CD4-positive, alpha-beta T cell treated with Interleukin-15 for 4 hours (primary cell): ENCODE measurements around the gene ARL8B.
"Not testable (repeated sequence)": the region's sequence is repeated elsewhere in the genome, so short reads cannot be mapped to it uniquely, and the experiment has no call there.

Experiments
- DNase-seq: peaks from one replicate; pipeline ENCODE4 v3.0.0-alpha.2; 2020; ENCODE audit warnings: low spot score

ARL8B gene

DNA sequence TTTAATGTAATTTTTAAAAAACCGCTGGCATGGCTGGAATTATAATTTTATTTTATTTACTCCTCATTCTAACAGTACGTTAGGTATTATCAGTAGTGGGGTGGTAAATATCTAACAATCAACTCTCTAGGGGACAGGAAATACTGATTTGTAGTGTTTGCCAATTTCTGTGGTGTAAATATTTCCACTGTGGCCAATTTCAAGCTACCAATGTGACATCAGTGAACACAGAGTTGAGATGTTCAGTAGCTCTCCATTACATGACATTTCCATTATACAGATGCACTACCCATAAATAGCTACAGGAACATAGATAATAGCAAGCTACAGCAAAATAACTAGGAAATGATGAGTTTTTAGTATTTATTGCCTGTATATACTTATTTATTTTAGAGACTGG is 10.0 kb upstream of the ARL8B start:
- no peak for DNase-seq

GRCh38 chr3:5113726-5114125 is 8.4 kb upstream of the ARL8B start:
- DNase-seq = not testable (repeated sequence)

GRCh38 chr3:5115506-5116162 is 6.5 kb upstream of the ARL8B start:
- DNase-seq = no peak

GRCh38 chr3:5116538-5116937 is 5.6 kb upstream of the ARL8B start:
- no peak for DNase-seq

DNA sequence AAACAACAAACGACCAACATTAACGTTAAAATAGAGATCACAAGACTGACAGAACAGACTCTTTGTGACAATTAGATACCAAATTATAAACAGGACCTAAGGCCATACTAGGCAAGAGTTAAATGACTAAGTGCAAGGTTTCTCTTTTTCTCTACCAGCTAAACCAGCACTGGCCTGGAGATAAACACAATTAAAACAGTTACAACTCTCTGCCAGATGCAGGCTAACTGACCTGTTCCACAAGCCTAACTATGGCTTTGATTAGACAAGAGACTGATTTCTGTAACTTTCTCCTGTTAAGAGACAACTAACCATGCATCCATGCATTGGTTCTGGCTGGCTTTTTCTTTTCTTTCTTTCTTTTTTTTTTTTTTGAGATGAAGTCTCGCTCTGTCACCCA is 1.6 kb upstream of the ARL8B start:
- no peak for DNase-seq

DNA sequence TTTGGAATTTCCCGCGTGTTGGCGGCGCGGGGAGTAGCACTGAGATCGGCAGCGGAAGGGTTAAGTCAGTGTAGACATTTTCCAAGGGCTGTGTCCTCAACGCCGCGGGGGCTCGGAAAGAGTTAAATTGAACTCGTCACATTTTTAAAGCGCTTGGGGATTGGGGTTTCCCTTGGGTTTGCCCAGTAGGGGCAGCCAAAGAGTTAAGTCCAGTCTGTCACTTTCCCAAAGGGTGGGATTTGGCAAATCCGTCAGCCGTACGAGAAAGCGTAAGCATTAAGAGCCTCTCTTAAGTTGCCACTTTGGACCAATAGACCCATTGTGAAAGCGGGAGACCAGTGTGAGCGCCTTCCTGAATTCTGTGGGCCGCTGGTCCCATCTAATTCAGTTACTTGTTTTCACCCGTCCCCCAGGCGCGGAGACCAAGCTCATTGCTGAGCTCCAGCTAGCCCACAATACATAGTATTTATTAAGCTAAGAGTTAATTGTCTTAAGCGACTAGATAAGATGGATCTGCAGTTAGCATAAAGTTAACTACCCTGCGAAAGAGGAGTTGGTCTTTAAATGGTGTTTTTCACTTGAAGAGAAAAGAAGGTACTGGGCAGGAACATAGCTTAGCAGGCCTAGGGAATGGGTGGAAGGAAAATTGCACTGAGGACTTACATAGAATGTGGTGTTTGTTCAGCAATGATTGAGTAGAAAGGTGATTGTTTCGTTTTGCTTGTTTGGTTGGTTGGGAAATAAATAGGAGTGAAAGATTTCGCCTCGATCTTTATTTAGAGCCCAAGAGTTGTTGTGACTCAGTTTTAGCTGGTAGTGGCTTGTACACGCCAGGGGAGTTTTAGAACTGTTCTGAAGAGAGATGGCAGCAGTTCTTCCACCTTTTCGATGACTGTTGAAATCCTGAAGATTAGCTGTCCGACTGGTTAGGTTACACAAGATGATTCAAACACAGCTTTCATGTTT is 932 bp downstream of the ARL8B start:
- peak; percentile 41 for DNase-seq

DNA sequence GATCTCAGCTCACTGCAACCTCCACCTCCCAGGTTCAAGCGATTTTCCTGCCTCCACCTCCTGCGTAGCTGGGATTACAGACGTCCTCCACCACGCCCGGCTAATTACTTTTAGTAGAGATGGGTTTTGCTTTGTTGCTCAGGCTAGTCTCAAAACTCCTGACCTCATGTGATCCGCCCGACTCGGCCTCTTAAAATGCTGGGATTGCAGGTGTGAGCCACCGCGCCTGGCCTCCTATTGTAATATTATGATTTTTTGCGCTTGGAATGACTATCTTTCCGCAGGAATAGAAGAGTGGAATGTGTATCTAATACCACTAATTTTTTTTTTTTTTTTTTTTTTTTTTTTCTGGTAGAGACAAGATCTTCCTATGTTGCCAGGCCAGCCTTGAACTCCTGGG is 1.8 kb downstream of the ARL8B start:
- DNase-seq = no peak

DNA sequence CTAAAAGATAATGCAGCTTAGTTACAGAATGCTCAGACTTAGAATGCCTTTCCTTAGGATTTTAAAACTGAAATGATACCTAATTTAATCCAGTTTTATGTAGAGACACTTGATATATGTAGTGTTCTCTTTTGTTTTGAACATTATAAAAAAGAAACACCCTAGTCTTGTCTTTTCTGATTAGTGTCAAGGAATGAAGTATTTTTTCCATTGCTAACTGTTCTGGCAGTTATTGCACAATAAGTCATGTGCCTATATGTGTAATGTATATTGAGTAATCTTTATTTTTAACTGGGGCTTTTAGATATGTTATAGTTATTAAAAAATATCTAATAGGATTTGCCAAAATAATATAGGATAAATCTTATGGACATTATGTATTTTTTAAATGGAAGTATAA is 4.5 kb downstream of the ARL8B start:
- DNase-seq = no peak

GRCh38 chr3:5128849-5129248 is 6.8 kb downstream of the ARL8B start:
- no peak for DNase-seq

DNA sequence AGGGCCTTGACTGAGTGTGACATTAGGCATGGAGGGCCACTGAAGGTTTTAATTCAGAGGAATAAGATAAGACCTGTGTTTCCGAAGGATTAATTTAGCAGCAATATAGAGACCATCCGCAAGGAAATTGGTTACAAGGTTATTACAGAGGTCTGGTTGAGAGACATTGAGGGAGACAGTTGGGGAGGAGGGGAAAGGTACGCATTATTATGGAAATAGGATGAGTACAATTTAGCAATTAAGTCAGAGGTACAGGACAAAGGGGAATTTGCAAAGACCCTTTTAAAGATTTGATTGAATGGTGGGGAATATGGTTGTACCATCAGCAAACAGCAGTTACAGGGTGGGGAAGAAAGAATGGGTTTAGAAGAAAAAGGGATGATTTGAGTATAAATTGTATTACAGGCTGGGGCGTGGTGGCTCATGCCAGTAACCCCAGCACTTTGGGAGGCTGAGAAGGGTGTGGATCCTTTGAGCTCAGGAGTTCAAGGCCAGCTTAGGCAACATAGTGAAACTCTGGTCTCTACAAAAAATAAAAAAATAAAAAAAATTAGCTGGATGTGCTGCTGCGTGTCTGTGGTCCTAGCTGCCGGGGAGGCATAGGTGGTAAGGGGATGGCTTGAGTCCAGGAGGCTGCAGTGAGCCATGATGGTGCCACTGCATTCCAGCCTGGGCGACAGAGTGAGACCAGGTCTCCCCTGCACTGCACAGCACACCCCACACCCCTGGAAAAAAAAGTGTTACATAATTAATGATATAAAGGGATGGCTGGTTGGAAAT is 11.3 kb downstream of the ARL8B start:
- no peak for DNase-seq

GRCh38 chr3:5134019-5134391 is 11.9 kb downstream of the ARL8B start:
- DNase-seq = no peak

DNA sequence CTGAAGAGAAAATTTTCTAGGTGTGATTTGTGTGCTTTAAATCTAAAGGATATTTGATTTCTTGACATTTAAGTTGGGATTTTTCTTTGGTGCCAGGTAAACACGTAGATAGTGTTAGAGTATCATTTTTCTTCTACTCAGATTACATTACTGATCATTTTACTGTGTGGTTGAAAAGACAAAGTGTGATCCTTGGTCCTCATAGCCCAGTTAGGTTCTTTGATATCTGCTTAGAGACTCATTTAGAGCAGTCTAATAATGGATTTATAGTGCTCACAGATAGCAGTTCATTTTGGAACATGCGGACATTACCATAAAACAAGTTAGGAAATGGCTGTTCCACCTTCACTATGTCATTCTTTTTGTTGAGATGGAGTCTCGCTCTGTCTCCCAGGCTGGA is 12.4 kb downstream of the ARL8B start:
- no peak for DNase-seq

DNA sequence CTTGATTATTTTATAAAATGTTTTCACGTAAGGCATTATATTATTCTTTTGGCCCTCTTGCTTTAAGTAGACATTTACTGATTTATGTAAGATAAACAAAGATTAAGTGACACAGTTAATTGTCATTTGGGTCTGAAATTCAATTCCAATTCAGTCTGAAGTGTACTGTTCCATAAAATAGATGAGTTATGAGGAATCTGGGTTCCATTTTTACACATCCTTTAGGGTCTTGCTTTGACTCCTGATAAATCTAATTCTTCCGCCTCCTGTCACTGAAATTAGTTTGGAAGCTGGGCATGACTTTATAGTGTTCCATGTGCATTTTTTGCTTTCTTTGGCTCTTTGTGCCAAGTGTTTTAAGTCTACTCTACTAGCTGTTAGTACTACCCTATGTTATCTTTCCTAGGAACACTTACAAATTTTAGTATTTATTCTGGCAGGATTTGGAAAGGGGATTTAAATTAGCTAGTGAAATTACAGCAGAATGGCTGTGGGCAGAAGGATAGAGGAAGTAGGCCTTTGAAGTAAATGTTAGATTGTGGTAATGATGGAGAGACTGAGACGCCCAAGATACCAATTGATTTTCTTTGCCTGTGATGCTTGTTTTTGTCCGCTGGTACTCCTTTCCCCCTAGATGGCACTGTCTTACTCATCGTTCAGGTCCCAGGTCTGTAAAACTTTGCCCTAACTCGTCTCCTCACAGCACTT is 14.3 kb downstream of the ARL8B start:
- peak; percentile 69 for DNase-seq

- no peak for DNase-seq
Observed at GRCh38 chr3:5136919-5137429, 14.9 kb downstream of the ARL8B start.

DNA sequence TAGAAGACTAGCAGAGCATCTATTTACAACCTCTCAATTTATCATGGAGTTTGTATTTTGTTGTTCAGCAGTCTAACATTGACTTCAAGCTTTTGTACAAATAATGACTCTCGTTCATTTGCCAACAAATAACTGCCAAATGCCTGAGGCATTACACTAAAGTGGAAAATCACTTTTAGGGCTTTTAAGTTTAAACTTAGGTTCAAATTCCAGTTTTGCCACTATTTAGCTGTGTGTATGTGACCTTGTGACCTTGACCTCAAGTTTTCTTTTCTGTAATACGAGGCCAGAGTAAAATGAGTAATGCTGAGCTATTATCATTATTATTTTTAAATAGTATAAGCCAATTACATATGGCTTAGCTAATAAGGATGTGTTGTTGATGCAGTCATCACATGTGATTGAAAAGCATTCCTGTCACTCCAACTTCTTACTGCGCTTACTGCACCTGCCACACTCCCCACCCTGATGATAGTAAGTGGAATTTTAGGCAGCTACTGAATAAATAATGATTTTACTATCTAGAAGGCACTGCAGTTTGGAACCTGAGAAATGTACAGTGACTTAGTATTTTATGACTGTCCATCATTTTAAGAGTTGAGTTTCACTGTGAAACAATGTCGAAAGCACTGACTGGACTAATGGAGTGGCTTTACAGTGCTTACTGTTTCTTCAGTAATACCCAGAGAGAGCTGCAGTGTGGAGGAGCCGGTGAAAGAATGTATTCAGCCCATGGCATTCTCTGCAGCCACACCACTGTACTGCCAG is 16.3 kb downstream of the ARL8B start:
- DNase-seq = no peak

- DNase-seq = no peak
Observed at GRCh38 chr3:5140230-5140621, 18.1 kb downstream of the ARL8B start.

DNA sequence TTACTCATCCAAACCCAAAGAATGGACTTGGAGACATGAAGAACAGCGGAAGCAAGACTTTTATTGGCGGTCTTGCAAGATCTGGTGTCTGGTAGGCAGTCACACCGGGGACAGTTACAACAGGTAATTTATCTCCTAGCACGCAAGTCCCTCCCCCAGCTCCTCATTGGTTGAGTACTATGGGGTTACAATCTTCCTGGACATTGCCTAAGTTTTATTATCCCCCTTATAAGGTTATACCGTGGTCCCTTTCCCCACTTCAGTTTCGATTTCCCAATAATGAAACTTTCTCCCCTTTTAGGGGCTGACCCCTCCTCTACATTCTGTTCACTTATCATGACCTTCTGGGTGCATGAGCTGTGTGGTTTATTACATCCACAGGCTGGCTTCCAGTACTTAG is 18.7 kb downstream of the ARL8B start:
- DNase-seq = no peak

DNA sequence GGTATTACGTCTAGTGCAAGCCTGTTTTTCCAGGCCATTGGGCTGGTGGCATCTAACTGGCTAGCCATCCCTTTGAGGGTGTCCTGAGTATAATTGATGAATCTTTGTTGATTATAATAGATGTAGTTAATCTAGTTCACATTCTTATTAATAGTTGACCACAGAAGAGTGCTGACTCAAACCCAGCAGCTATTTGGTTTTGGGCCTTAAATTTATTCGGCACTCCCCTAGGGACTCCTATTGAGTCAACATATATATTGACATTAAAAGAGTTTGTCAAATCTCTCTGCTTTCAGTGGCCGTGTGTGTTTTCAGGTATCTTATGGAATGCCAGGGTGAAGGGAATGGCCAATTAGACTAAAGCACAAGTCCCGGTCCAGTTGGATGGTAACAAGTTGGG is 19.7 kb downstream of the ARL8B start:
- DNase-seq = no peak

DNA sequence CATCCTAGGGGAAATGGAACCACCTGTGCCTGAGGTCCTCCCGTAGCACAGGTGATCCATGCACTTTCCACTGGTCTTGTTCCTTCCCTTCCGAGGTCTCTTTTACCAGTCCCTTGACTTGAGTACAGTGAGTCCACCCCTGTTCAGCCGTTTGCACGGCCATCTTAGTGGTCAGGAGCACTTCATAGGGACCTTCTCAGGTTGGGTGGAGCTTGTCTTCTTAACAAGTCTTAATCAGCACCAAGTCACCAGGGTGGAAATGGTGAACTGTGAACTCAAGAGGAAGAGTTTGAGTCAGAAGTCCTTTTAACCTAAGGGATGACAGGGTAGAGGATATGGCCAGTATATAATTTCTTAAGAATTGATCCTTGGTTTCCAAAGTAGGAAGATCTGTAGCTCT is 21.4 kb downstream of the ARL8B start:
- no peak for DNase-seq

DNA sequence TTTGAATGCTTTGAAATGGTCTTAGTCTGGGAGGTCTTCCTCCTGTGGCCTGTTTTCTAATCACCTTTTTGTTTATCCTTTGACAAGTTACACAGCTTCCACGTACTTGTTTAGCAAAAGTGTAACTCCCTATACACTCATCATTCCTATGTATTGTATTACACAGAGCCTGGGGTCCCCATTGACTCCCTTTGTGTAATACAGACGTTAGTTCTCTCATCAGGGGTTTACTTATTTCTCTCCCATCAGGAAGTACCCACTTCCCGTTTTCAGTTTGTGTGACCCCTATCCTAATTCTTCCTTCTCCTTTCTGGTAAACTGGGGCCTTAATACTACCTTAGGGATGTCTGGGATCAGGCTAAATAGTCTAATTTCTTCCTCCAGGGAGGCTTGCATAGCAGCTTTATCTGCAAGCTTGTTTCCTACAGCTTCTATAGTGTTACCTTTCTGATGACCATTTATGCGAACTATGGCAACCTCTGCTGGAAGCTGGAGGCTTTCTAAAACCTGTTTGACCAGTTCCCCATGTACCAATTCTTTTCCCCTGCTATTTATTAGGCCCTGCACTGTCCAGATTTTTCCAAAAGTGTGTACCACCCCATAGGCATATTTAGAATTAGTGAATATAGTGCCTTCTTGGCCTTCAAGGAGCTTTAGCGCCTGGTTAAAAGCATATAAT is 22.4 kb downstream of the ARL8B start:
- DNase-seq = no peak

DNA sequence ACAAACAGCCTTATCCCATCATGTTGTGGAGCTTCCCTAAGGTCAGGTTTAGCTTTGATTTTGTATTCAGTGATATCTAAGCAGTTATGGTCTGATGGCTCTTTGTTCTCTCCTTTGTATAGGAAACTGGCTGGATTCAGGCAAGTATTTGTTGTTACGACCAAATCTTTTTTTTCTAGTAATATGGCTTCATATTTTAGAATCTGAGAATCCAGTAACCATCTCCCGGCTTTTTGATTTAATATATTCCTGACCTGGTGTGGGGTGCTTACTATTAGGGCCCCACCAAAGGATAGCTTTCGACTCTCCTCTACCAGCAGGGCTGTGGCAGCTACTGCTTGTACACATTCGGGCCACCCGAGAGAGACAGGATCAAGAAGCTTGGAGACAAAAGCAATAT is 23.0 kb downstream of the ARL8B start:
- DNase-seq = no peak
